ENCODE results near the gene ACTG1. TPM values are rescaled to one million over a fixed set of nuclear protein-coding genes. Genes with fewer than 3 reads are reported as not detected.
A peak's percentile ranks its signal among the peaks of the same experiment; 100 is the strongest.

Gene ACTG1
- total and polyA plus RNA-seq, 9 of the 15 experiments (the other 6 are each of a cell fraction or from before 2014, with no cell fraction given): 224 to 1,775 (median 568) TPM

- TF ChIP-seq, protein P1, sequence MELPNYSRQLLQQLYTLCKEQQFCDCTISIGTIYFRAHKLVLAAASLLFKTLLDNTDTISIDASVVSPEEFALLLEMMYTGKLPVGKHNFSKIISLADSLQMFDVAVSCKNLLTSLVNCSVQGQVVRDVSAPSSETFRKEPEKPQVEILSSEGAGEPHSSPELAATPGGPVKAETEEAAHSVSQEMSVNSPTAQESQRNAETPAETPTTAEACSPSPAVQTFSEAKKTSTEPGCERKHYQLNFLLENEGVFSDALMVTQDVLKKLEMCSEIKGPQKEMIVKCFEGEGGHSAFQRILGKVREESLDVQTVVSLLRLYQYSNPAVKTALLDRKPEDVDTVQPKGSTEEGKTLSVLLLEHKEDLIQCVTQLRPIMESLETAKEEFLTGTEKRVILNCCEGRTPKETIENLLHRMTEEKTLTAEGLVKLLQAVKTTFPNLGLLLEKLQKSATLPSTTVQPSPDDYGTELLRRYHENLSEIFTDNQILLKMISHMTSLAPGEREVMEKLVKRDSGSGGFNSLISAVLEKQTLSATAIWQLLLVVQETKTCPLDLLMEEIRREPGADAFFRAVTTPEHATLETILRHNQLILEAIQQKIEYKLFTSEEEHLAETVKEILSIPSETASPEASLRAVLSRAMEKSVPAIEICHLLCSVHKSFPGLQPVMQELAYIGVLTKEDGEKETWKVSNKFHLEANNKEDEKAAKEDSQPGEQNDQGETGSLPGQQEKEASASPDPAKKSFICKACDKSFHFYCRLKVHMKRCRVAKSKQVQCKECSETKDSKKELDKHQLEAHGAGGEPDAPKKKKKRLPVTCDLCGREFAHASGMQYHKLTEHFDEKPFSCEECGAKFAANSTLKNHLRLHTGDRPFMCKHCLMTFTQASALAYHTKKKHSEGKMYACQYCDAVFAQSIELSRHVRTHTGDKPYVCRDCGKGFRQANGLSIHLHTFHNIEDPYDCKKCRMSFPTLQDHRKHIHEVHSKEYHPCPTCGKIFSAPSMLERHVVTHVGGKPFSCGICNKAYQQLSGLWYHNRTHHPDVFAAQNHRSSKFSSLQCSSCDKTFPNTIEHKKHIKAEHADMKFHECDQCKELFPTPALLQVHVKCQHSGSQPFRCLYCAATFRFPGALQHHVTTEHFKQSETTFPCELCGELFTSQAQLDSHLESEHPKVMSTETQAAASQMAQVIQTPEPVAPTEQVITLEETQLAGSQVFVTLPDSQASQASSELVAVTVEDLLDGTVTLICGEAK (IDR thresholded peaks at IDR 0.05): no peak
- TF ChIP-seq, protein P1 (CRISPR knock-in tag; IDR thresholded peaks at IDR 0.05): no peak
- TF ChIP-seq RBM22 (IDR thresholded peaks at IDR 0.05; ENCODE audit: low read depth, low read length, poor library complexity, severe bottlenecking) (peak; percentile 15), PKNOX1 (IDR thresholded peaks at IDR 0.05) (no peak), ELK1 (CRISPR knock-in tag; IDR thresholded peaks at IDR 0.05) (no peak), ZBTB12 (CRISPR knock-in tag; IDR thresholded peaks at IDR 0.05) (no peak), GATAD2A (IDR thresholded peaks at IDR 0.05) (no peak), RBM25 (IDR thresholded peaks at IDR 0.05; ENCODE audit: low read depth, low read length, severe bottlenecking) (no peak), ZNF717 (CRISPR knock-in tag; IDR thresholded peaks at IDR 0.05) (0 out of 2 replicates have a peak, but pooled peaks have one; percentile 24), MIER1 (IDR thresholded peaks at IDR 0.05; ENCODE audit: low read depth) (no peak), MEF2D (tag; conservative IDR thresholded peaks at IDR 0.05; ENCODE audit: low read depth) (no peak), PCBP1 (IDR thresholded peaks at IDR 0.05; ENCODE audit: low read depth, low read length, poor library complexity, severe bottlenecking) (no peak), BMI1 (IDR thresholded peaks at IDR 0.05; ENCODE audit: low read length) (no peak)
- TF ChIP-seq, protein P2, sequence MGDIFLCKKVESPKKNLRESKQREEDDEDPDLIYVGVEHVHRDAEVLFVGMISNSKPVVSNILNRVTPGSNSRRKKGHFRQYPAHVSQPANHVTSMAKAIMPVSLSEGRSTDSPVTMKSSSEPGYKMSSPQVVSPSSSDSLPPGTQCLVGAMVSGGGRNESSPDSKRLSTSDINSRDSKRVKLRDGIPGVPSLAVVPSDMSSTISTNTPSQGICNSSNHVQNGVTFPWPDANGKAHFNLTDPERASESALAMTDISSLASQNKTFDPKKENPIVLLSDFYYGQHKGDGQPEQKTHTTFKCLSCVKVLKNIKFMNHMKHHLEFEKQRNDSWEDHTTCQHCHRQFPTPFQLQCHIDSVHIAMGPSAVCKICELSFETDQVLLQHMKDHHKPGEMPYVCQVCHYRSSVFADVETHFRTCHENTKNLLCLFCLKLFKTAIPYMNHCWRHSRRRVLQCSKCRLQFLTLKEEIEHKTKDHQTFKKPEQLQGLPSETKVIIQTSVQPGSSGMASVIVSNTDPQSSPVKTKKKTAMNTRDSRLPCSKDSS (IDR thresholded peaks at IDR 0.05; ENCODE audit: low read depth, partially characterized antibody): no peak
Observed at GRCh38 chr17:81508639-81509206, 3.9 kb downstream of the ACTG1 start (continued).

All from K562 (cell line).